ENCODE data around the gene TMEM176B.

TMEM176B gene

DNA sequence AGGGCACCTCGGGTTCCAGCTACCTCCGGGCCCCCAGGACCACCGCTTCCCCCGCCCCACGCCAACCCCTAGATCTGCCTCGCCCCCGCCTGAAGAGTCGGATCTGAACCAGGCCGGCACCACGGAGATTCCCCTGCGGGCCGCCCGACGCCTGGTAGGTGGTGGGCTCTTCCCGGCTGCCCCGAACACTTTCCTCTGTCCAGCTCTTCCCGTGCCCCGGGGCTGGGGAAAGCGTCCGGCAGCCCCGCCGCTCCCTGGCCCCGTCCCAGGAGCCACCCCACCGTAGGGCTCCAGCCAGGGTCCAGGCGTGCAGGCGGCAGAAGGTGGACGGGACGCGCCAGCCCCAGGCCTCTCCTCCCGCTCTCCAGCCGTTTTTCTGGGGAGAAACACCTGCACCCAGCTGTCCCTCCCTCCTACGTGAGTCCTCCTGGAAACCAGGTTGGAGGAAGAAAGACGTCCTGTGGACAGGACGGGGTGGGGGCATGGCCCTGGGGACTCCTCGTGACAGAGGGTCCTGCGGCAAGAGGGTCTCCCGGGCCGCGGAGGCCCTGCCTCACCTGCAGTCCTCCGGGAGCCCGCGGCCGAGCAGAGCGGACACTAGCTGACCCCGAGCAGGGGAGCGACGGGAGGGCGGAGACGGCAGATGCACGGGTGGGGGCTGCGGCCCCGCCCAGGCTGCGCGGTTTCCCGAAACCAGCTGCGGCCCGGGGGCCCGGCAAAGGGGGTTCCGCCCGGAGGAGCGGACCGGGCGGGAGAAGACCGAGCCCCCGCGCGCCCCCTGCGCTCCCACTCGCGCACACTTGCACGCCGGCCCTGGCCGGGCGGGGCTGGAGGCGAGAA, at the start of gene TMEM176B:
Gene TMEM176B, minus strand, starts transcription at position 624 of the 840 bp plus-strand sequence. CDS start 3,795 bp downstream, outside the sequence.
- no peak for DNase-seq

GRCh38 chr7:150849204-150849775, 49.1 kb upstream of the TMEM176B start:
- DNase-seq: no peak

- no peak for DNase-seq
Measured at GRCh38 chr7:150848561-150849115, 48.5 kb upstream of the TMEM176B start.

GRCh38 chr7:150848111-150848510, 47.9 kb upstream of the TMEM176B start:
- DNase-seq: no peak

GRCh38 chr7:150847536-150847935, 47.4 kb upstream of the TMEM176B start:
- DNase-seq: no peak

DNA sequence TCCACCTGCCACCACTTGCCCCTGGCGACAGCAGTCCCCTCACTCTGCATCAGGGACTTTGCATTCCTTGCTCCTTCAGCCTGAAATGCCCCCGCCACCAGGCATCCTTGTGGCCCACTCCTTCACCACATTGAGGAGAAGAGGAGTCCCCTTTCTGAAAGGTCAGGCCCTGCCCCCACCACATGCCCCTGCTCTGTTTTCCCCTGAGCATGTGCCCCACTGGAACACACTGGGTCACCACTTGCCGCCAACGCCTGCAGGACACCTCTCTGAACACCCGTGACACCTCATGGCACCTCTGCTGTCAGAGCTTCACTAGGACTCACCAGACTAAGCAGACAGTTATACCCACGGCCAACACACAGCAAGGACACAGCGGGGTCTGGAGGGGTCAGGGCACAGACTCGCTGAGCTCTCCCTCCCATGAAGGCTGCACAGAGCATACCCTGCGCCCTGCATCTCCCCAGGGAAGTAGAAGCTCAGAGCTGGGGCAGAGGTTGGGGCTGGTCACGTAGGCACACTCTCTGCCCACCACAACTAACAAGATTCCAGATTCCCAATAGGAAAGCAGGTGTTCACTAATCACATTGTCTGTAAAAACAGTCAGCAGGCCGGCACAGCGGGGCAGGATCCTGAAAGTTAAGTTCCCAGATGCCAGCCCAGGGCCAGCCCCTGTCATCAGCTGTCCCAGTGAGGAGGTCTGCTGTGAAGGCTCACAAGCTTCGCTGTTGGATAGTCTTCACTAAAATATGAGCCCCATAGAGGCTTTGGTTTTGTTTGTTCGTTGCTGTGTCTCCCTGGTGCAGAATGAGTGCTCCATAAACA, 46.3 kb upstream of the TMEM176B start:
- no peak for DNase-seq

- DNase-seq: no peak
Measured at GRCh38 chr7:150845421-150845861, 45.3 kb upstream of the TMEM176B start.

GRCh38 chr7:150842716-150843115, 42.6 kb upstream of the TMEM176B start:
- DNase-seq: no peak

DNA sequence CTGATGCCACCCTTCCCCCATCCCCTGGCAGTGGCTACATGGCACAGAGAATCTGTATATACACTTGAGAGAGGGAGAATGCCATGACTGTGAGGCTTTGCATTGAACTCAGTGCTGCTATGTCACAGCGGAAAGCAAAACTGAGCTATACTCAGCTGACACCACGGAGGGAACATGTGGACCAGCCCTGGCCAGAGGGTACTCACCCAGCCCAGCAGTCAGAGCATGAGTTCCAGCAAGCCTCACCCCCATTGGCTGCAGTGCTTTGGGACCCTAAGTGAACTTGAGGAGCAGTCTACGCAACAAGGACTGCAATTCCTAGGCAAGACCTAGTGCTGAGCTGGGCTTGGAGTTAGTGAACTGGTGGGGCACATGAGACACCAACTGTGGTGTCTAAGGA, 41.9 kb upstream of the TMEM176B start:
- no peak for DNase-seq

DNA sequence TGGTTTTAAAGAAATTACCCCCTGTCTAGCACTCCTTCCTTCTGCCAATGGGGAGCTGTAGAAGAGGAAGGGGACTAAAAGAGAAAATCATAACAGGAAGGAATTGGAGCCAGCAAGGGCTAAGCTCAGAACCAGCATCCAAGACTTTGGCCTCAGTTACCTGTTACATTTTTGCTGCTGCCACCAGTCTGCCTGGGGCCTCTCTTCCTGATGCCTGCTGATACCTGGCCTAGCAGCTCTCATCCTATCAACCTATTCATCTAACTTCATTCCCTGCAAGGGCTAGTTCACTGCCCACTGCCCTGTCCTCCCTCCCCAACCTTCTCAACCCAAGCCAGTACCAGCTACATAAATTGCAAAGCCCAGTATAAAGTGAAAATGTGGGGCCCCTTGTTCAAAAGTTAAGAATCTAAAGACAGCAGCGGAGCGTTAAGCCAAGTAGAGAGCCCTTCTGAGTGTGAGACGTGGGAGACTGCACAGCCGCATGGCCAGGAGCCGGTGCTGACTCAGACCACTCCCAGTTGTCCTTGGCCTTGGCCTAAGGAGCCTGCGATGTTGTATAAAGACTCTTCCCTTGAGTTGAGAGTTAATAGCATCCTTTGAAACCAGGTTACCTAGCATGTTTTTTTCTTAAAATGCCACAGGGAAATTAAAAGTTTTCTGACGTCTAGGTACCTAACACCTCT, 38.9 kb upstream of the TMEM176B start:
- DNase-seq: no peak

GRCh38 chr7:150835702-150836280, 35.6 kb upstream of the TMEM176B start:
- no peak for DNase-seq

DNA sequence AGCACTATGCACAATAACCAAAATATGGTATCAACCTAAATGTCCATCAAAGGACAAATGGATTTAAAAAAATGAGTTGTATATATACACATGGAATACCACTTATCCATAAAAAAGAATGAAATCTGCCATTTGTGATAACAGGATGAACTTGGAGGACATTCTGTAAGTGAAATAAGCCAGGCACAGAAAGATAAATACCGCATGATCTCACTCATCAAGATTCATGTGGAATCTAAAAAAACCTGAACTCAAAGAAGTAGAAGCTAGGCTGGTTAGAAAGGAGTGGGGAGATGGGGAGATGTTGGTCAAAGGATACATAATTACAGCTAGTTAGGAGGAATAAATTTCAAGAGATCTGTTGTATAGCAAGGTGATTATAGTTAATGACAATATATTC, 34.9 kb upstream of the TMEM176B start:
- DNase-seq: no peak

- DNase-seq: no peak
Measured at GRCh38 chr7:150831851-150832250, 31.7 kb upstream of the TMEM176B start.

DNA sequence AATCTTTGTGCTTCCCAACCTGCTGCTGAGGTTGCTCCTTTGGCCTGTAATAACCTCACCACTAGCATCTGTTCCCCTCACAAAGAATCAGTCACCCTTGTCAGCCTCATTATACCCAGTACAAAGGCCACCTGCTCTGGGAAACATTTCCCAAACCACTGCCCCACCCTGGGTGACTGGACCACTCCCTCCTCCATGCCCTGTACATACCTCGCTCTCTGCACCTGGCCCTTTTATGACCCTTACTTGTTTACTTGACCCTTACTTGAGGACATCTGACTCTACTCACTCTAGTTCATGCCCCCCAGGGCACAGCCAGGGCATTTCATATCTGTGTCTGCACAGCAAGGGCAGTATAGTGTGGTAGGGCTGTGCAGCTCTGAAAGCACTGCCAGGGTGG, 30.8 kb upstream of the TMEM176B start:
- DNase-seq: no peak

GRCh38 chr7:150829426-150829825, 29.3 kb upstream of the TMEM176B start:
- no peak for DNase-seq

DNA sequence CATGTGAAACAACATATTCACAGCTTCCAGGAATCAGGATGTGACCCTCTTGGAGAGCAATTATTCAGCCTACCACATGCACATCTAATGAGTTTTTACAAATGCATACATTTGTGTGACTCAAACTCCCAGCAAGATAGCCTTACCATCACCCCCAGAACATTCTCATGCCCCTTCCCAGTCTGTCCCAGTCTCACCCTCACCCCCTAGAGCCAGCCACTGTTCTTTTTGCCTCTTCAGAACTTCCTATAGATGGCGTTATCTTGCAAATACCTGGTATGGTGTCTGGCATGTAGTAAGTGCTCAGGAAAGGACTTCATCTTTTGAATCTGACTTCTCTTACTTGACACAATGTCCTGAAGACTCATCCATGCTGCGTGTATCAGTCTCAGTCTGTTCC, 28.2 kb upstream of the TMEM176B start:
- no peak for DNase-seq

DNA sequence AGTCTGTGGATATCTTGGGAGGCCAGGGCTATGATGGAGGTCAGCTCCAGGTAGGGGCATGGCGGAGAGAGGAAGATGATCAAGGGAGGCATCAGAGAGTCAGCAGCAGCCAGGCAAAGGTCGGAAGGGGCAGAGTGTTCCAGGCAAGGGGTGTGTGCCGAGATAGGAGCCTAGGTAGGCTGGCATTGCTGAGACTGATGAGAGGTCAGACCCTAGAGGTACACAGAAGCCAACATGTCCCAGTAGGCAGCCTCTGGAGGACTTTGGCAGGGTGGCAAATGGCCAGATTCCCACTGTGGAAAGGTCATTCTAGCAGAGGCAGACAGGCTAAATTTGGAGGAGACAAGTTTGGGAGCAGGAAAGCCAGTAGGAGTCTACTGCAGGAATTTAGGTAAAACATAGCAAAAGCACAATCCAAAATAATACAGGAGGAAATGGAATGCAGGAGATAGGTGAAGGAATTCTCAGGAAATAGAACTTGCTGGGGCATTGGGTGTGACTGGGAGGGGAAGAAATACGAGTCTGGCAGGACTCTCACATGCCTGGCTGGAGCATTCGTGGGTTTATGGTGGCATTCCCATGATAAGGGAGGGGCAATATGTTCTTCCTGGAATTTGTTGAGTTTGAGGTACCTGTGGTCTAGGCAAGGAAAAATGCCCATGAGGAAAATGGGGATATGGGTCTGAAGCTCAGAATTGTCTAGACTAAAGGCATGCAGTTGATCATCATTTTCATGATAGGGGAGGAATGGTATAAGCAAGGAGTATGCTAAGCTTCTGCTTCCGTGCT, 26.1 kb upstream of the TMEM176B start:
- no peak for DNase-seq

GRCh38 chr7:150824379-150825177, 24.4 kb upstream of the TMEM176B start:
- DNase-seq: no peak

GRCh38 chr7:150823484-150824126, 23.4 kb upstream of the TMEM176B start:
- no peak for DNase-seq

- no peak for DNase-seq
Measured at GRCh38 chr7:150823043-150823442, 22.9 kb upstream of the TMEM176B start.
